Ectodermal cell (in vitro differentiated cells): Measurements from ENCODE around the gene ENKD1.
A peak's percentile ranks its signal among the peaks of the same experiment; 100 is the strongest.

ENCODE experiments used
- H3K27ac ChIP-seq: 2 replicates; pipeline ENCODE4 v1.7.0; 2013; ENCODE audit warnings: mild to moderate bottlenecking, low read depth, low read length; ENCODE audit not compliant: insufficient read depth, poor library complexity, severe bottlenecking
- H3K27me3 ChIP-seq: 2 replicates; pipeline ENCODE4 v1.7.0; 2013; ENCODE audit warnings: mild to moderate bottlenecking, low read length; ENCODE audit not compliant: insufficient read depth, control insufficient read depth, poor library complexity, severe bottlenecking
- H3K36me3 ChIP-seq: one replicate; pipeline ENCODE4 v1.7.0; 2013; ENCODE audit warnings: low read length; ENCODE audit not compliant: control insufficient read depth, insufficient read depth
- H3K4me1 ChIP-seq: one replicate; pipeline ENCODE4 v1.7.0; 2013; ENCODE audit warnings: low read length; ENCODE audit not compliant: control insufficient read depth, insufficient read depth
- H3K4me3 ChIP-seq: 2 replicates; pipeline ENCODE4 v1.7.0; 2013; ENCODE audit warnings: low read depth, low read length, control low read depth; ENCODE audit not compliant: insufficient read depth
- H3K9me3 ChIP-seq: 2 replicates; pipeline ENCODE4 v1.7.0; 2013; ENCODE audit warnings: mild to moderate bottlenecking, low read length, moderate library complexity; ENCODE audit not compliant: control insufficient read depth
- WGBS, 2 experiments: methylation state at CpG; one replicate each; pipeline ENCODE4 v1.1.7; 2013; ENCODE audit warnings: missing lambda C conversion rate in 2 of 2; 5-methylcytosine and 5-hydroxymethylcytosine counted together

ENKD1 gene

DNA sequence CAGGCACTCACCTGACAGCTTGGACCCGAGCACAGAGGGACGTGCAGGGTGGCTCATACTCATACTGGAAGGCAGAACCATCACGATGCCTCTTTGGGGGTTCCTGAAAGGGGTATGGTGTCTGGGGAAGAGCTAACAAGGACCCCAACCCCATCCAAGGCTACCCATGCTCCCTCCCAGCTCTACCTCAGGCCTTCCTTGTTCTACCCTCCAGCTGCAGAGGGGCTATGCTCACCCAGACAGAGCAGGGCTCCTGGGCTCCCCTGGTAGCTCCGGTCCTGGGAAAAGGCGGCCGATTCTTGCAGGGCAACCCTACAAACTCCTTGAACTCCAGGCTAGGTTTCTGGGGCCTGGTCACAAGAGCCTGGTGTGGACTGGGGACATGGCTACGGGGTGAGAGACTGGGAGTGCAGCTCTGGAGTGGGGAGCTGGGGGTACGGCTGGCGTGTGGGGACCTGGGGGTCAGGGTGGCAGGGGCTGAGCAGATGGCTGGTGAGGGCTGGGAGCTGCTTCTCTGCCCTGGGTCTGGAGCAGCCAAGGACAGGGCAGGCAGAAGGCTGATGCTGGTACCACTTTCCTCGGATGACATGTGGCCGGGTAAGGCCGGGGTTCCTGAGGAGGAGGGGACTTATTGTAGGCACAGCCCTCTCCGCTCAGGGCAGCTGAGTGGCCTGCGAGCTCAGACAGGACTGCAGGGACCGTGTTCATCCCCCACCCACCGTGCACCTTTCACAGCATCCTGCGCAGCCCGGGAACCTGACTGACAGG lies 8.6 kb downstream of the ENKD1 start:
- no peak overlapping the region for H3K4me3 ChIP-seq
- no peaks in the 10 kb centered on the region for H3K36me3 ChIP-seq
- peaks cover 26% of the 10 kb centered on the region for H3K27me3 ChIP-seq
- WGBS, 2 experiments, result 95 to 96% methylated on average over 18 of the region's 18 CpGs
- H3K27ac ChIP-seq, result no peak overlapping the region
- peaks cover 19% of the 10 kb centered on the region for H3K4me1 ChIP-seq
- no peaks in the 10 kb centered on the region for H3K9me3 ChIP-seq

GRCh38 chr16:67657017-67657608 lies 9.4 kb downstream of the ENKD1 start:
- Histone ChIP-seq H3K27me3 (peaks cover 31% of the 10 kb centered on the region), H3K4me3 (no peak overlapping the region), H3K36me3 (no peaks in the 10 kb centered on the region), H3K27ac (no peak overlapping the region), H3K9me3 (no peaks in the 10 kb centered on the region), H3K4me1 (peaks cover 19% of the 10 kb centered on the region)
- WGBS, 2 experiments, result 94 to 96% methylated on average over 16 of the region's 16 CpGs

- 86 to 89% methylated on average over 9 of the region's 9 CpGs for WGBS, 2 experiments
- Histone ChIP-seq H3K4me1 (peaks cover 13% of the 10 kb centered on the region), H3K4me3 (no peak overlapping the region), H3K36me3 (no peaks in the 10 kb centered on the region), H3K27ac (no peak overlapping the region), H3K27me3 (peaks cover 31% of the 10 kb centered on the region), H3K9me3 (no peaks in the 10 kb centered on the region)
Observed at GRCh38 chr16:67656344-67657016, 10.1 kb downstream of the ENKD1 start.

- H3K36me3 ChIP-seq, result no peaks in the 10 kb centered on the region
- 86 to 87% methylated on average over 4 of the region's 4 CpGs for WGBS, 2 experiments
Observed at GRCh38 chr16:67655363-67655762, 11.2 kb downstream of the ENKD1 start.

DNA sequence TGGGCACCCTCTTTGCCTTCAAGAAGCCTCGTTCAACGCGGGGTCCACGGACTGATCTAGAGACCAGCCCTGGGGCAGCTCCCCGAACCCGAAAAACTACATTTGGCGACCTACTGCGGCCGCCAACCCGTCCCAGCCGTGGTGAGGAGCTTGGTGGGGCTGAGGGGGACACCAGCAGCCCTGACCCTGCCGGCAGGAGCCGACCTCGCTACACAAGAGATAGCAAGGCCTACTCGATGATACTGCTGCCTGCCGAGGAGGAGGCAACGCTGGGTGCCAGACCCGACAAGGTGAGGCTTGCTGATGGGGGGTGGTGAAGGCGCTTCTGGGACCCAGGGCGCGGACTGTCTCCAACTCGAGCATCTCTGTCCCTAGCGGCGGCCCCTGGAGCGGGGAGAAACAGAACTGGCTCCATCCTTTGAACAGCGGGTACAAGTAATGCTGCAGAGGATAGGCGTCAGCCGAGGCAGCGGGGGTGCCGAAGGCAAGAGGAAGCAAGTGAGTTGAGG lies 12.1 kb downstream of the ENKD1 start:
- H3K9me3 ChIP-seq, result no peaks in the 10 kb centered on the region
- peaks cover 8% of the 10 kb centered on the region for H3K4me1 ChIP-seq
- H3K4me3 ChIP-seq, result no peak overlapping the region
- H3K36me3 ChIP-seq, result no peaks in the 10 kb centered on the region
- 90 to 92% methylated on average over 30 of the region's 30 CpGs for WGBS, 2 experiments
- H3K27ac ChIP-seq, result no peak overlapping the region
- peaks cover 32% of the 10 kb centered on the region for H3K27me3 ChIP-seq

More at GRCh38 chr16:67655363-67655762, 11.2 kb downstream of the ENKD1 start:
- Histone ChIP-seq H3K4me1 (peaks cover 9% of the 10 kb centered on the region), H3K27ac (no peak overlapping the region), H3K9me3 (no peaks in the 10 kb centered on the region), H3K4me3 (no peak overlapping the region), H3K27me3 (peaks cover 32% of the 10 kb centered on the region)

GRCh38 chr16:67653789-67654402 lies 12.7 kb downstream of the ENKD1 start:
- Histone ChIP-seq H3K4me3 (peak overlapping the region; percentile 30), H3K27ac (no peak overlapping the region), H3K9me3 (no peaks in the 10 kb centered on the region), H3K4me1 (peaks cover 3% of the 10 kb centered on the region), H3K27me3 (peaks cover 32% of the 10 kb centered on the region), H3K36me3 (no peaks in the 10 kb centered on the region)
- 61 to 63% methylated on average over 25 of the region's 25 CpGs for WGBS, 2 experiments

DNA sequence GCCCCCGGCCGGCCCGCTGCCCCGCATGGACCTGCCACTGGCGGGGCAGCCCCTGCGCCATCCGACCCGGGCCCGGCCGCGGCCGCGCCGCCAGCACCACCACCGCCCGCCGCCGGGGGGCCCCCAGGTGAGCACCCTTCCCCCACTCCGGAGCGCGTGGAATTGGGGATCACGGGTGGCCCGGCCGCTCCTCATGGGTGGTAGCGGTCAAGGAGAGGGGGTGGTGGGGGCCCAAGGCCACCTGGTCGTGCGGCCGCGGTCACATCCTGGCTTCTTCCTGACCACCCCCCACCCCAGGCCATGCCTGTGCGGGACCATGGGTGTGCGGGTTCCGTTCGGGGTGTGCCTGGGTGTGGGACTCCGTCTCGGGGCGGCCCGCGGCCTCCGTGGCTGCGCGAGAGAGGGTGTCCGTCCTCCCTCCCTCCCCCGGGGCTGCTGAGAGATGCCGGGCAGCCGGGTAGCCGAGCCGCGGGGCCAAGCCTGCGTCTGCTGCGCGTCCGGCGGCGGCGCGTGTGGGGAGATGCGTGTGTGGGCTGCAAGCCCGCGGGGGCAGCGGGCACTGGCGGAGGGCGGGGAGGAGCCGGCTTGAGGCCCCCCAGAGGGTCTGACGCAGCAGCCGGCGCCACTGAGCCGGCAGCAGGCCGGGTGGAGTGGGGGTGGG lies 13.3 kb downstream of the ENKD1 start:
- WGBS, 2 experiments, result 2 to 3% methylated on average over 68 of the region's 68 CpGs
- Histone ChIP-seq H3K27ac (no peak overlapping the region), H3K36me3 (no peaks in the 10 kb centered on the region), H3K27me3 (peaks cover 32% of the 10 kb centered on the region), H3K4me1 (no peaks in the 10 kb centered on the region), H3K4me3 (peak overlapping the region; percentile 30), H3K9me3 (no peaks in the 10 kb centered on the region)

- H3K4me3 ChIP-seq, result peak overlapping the region; percentile 30
- no peaks in the 10 kb centered on the region for H3K9me3 ChIP-seq
- no peaks in the 10 kb centered on the region for H3K4me1 ChIP-seq
- H3K27me3 ChIP-seq, result peaks cover 32% of the 10 kb centered on the region
- no peaks in the 10 kb centered on the region for H3K36me3 ChIP-seq
- 3% methylated on average over 59 of the region's 59 CpGs for WGBS, 2 experiments
- H3K27ac ChIP-seq, result no peak overlapping the region
Observed at GRCh38 chr16:67652578-67653127, 13.9 kb downstream of the ENKD1 start.

- no peak overlapping the region for H3K4me3 ChIP-seq
- no peaks in the 10 kb centered on the region for H3K9me3 ChIP-seq
- H3K27me3 ChIP-seq, result peaks cover 32% of the 10 kb centered on the region
- H3K4me1 ChIP-seq, result no peaks in the 10 kb centered on the region
- H3K27ac ChIP-seq, result no peak overlapping the region
- H3K36me3 ChIP-seq, result no peaks in the 10 kb centered on the region
- WGBS, 2 experiments, result 91 to 92% methylated on average over 4 of the region's 4 CpGs
Observed at GRCh38 chr16:67651847-67652246, 14.7 kb downstream of the ENKD1 start.
